Parathyroid adenoma (tissue), 2 donors: Measurements from ENCODE around the gene TMEM25.

Source experiments
- H2AFZ ChIP-seq: fragments of 300-600 bp; sonication (generic); one replicate; pipeline ENCODE4 v1.7.0; 2017; ENCODE audit warnings: antibody characterized with exemption, mild to moderate bottlenecking
- H3K27ac ChIP-seq: fragments of 300-600 bp; sonication (generic); one replicate; pipeline ENCODE4 v1.7.0; 2017
- H3K27me3 ChIP-seq: fragments of 300-600 bp; sonication (generic); one replicate; pipeline ENCODE4 v1.7.0; 2017; ENCODE audit warnings: low read length; ENCODE audit not compliant: control insufficient read depth, insufficient read depth
- H3K36me3 ChIP-seq: fragments of 300-600 bp; sonication (generic); one replicate; pipeline ENCODE4 v1.7.0; 2017; ENCODE audit warnings: low read length; ENCODE audit not compliant: control insufficient read depth, insufficient read depth
- H3K4me1 ChIP-seq: fragments of 300-600 bp; sonication (generic); one replicate; pipeline ENCODE4 v1.7.0; 2017; ENCODE audit warnings: control low read depth
- H3K4me2 ChIP-seq: fragments of 300-600 bp; sonication (generic); one replicate; pipeline ENCODE4 v1.7.0; 2017; ENCODE audit warnings: low read length
- H3K4me3 ChIP-seq: fragments of 300-600 bp; sonication (generic); one replicate; pipeline ENCODE4 v1.7.0; 2017; ENCODE audit warnings: low read depth, low read length
- H3K79me2 ChIP-seq: fragments of 300-600 bp; sonication (generic); one replicate; pipeline ENCODE4 v1.7.0; 2017; ENCODE audit warnings: control low read depth
- H3K9ac ChIP-seq: fragments of 300-600 bp; sonication (generic); one replicate; pipeline ENCODE4 v1.7.0; 2017; ENCODE audit warnings: mild to moderate bottlenecking
- H3K9me3 ChIP-seq: fragments of 300-600 bp; sonication (generic); one replicate; pipeline ENCODE4 v1.7.0; 2017; ENCODE audit warnings: low read length; ENCODE audit not compliant: control insufficient read depth
- CTCF ChIP-seq: fragments of 300-600 bp; sonication (generic); IDR thresholded peaks from one replicate; pipeline ENCODE4 v1.7.0; 2017; ENCODE audit warnings: antibody characterized with exemption, mild to moderate bottlenecking
- donor health status: primary hyperparathyroidism.

Gene TMEM25

GRCh38 chr11:118526688-118527087 is 4.3 kb upstream of the TMEM25 start:
- Histone ChIP-seq H3K36me3 (no peaks in the 10 kb centered on the region), H3K4me3 (no peak overlapping the region), H3K4me2 (no peak overlapping the region), H3K9ac (no peak overlapping the region), H2AFZ (no peak overlapping the region), H3K27me3 (no peaks in the 10 kb centered on the region), H3K4me1 (peaks cover 9% of the 10 kb centered on the region), H3K27ac (no peak overlapping the region), H3K79me2 (no peaks in the 10 kb centered on the region), H3K9me3 (no peaks in the 10 kb centered on the region)
- no peak for TF ChIP-seq CTCF

GRCh38 chr11:118527109-118527508 is 3.9 kb upstream of the TMEM25 start, which contains the start of gene TTC36:
Gene TTC36 (plus strand): TSS chr11:118527474. CDS start chr11:118527495, 21 bp downstream.
- no peak within 1 kb of the TSS for H3K4me2 ChIP-seq
- TF ChIP-seq CTCF = no peak
- H2AFZ ChIP-seq = no peak within 1 kb of the TSS
- no peaks in the 10 kb centered on the region for H3K27me3 ChIP-seq
- no peak within 1 kb of the TSS for H3K9ac ChIP-seq
- H3K4me3 ChIP-seq = no peak within 1 kb of the TSS
- H3K36me3 ChIP-seq = no peaks in the 10 kb centered on the region
- H3K27ac ChIP-seq = no peak within 1 kb of the TSS
- H3K9me3 ChIP-seq = no peaks in the 10 kb centered on the region
- peaks cover 9% of the 10 kb centered on the region for H3K4me1 ChIP-seq
- H3K79me2 ChIP-seq = no peaks in the 10 kb centered on the region

GRCh38 chr11:118528511-118528910 is 2.5 kb upstream of the TMEM25 start:
- no peak overlapping the region for H3K9ac ChIP-seq
- H3K27me3 ChIP-seq = no peaks in the 10 kb centered on the region
- no peak for TF ChIP-seq CTCF
- no peaks in the 10 kb centered on the region for H3K79me2 ChIP-seq
- H3K36me3 ChIP-seq = no peaks in the 10 kb centered on the region
- no peak overlapping the region for H3K4me3 ChIP-seq
- no peaks in the 10 kb centered on the region for H3K9me3 ChIP-seq
- no peak overlapping the region for H3K4me2 ChIP-seq
- H3K27ac ChIP-seq = no peak overlapping the region
- peaks cover 9% of the 10 kb centered on the region for H3K4me1 ChIP-seq
- no peak overlapping the region for H2AFZ ChIP-seq

DNA sequence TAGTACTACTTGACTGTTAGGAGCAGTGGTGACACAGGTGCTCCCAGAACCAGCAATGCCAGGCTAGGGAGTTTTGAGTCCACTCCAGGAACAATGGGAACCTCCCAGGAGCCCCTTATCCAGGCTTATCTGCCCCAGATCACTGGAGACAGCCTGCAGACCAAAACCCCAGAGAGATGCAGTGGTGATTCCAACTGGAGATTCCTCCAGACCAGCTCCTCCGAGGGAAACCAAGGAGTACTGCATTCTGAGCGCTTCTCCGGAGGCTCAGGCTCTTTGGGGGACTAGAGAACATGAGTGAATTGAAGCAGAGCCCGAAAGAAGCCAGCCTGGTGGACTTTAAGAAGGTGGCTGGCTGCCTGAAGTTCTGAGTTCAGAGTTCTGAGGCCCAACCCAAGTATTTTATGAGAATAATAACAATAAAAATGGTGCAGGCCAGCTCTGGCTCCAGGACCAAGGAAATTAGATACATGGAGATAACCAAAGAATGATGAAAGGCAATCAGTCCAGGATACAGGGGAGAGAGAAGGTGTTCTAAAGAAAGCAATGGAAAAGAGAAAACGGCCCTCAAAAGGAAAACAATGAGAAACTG is 1.3 kb upstream of the TMEM25 start:
- Histone ChIP-seq H3K4me1 (peaks cover 9% of the 10 kb centered on the region), H3K79me2 (no peaks in the 10 kb centered on the region), H3K27me3 (no peaks in the 10 kb centered on the region), H3K9me3 (no peaks in the 10 kb centered on the region), H3K9ac (no peak overlapping the region), H2AFZ (peak overlapping the region; percentile 81), H3K36me3 (no peaks in the 10 kb centered on the region), H3K4me3 (peak overlapping the region; percentile 65), H3K27ac (no peak overlapping the region), H3K4me2 (peak overlapping the region; percentile 66)
- TF ChIP-seq CTCF = no peak

GRCh38 chr11:118530180-118530682 is 761 bp upstream of the TMEM25 start:
- no peaks in the 10 kb centered on the region for H3K36me3 ChIP-seq
- H3K79me2 ChIP-seq = no peaks in the 10 kb centered on the region
- no peaks in the 10 kb centered on the region for H3K9me3 ChIP-seq
- H3K27me3 ChIP-seq = no peaks in the 10 kb centered on the region
- TF ChIP-seq CTCF = no peak
- H3K4me2 ChIP-seq = peak overlapping the region; percentile 66
- H3K4me3 ChIP-seq = peak overlapping the region; percentile 65
- no peak overlapping the region for H3K9ac ChIP-seq
- peak overlapping the region; percentile 81 for H2AFZ ChIP-seq
- H3K27ac ChIP-seq = no peak overlapping the region
- H3K4me1 ChIP-seq = peaks cover 9% of the 10 kb centered on the region
